Liver (tissue), 3 donors: ENCODE data around the gene SERPINI2.

Experiments
- CTCF ChIP-seq: fragments of 150-350 bp; IDR thresholded peaks from 2 replicates; pipeline ENCODE4 v1.5.1; 2017; ENCODE audit warnings: improper control_type of control experiment, low read depth, low read length; ENCODE audit not compliant: missing input control
- EGR1 ChIP-seq, 2 donors: IDR thresholded peaks; 2 replicates each; pipeline ENCODE4 v1.6.1; 2016 to 2018; ENCODE audit warnings: antibody characterized with exemption in 2 of 2, low read depth in 2 of 2
- MAX ChIP-seq: IDR thresholded peaks from 2 replicates; pipeline ENCODE4 v1.6.1; 2016; ENCODE audit warnings: antibody characterized with exemption
- RAD21 ChIP-seq, 2 donors: IDR thresholded peaks; 2 replicates each; pipeline ENCODE4 v1.6.1; 2016; ENCODE audit warnings: antibody characterized with exemption in 2 of 2, mild to moderate bottlenecking in 2 of 2
- REST ChIP-seq: IDR thresholded peaks from 2 replicates; pipeline ENCODE4 v1.6.1; 2016; ENCODE audit warnings: antibody characterized with exemption, mild to moderate bottlenecking
- TAF1 ChIP-seq: conservative IDR thresholded peaks from 2 replicates; pipeline ENCODE4 v1.6.1; 2016; ENCODE audit warnings: antibody characterized with exemption, mild to moderate bottlenecking
- YY1 ChIP-seq: IDR thresholded peaks from 2 replicates; pipeline ENCODE4 v1.6.1; 2016; ENCODE audit warnings: antibody characterized with exemption, mild to moderate bottlenecking
- donor health status: healthy.
- donor health status: healthy.

- TF ChIP-seq TAF1 (no peak), CTCF (no peak), RAD21 (IDR thresholded peaks at IDR 0.05) (no peak), YY1 (no peak), EGR1 (IDR thresholded peaks at IDR 0.05; ENCODE audit: low read depth in 2 of 2) (no peak), MAX (no peak), REST (no peak)
Observed at GRCh38 chr3:167473863-167474262, at the start of gene SERPINI2.
